UCSD-AML1 (cell line): ENCODE data around the gene ADAMTSL5.
"Not testable (repeated sequence)": the region's sequence is repeated elsewhere in the genome, so short reads cannot be mapped to it uniquely, and the experiment has no call there.

Experiments
- DNase-seq: peaks from one replicate; lab custom pipeline; 2025; ENCODE audit not compliant: unreplicated experiment; lab: John Stamatoyannopoulos, UW

Gene ADAMTSL5

DNA sequence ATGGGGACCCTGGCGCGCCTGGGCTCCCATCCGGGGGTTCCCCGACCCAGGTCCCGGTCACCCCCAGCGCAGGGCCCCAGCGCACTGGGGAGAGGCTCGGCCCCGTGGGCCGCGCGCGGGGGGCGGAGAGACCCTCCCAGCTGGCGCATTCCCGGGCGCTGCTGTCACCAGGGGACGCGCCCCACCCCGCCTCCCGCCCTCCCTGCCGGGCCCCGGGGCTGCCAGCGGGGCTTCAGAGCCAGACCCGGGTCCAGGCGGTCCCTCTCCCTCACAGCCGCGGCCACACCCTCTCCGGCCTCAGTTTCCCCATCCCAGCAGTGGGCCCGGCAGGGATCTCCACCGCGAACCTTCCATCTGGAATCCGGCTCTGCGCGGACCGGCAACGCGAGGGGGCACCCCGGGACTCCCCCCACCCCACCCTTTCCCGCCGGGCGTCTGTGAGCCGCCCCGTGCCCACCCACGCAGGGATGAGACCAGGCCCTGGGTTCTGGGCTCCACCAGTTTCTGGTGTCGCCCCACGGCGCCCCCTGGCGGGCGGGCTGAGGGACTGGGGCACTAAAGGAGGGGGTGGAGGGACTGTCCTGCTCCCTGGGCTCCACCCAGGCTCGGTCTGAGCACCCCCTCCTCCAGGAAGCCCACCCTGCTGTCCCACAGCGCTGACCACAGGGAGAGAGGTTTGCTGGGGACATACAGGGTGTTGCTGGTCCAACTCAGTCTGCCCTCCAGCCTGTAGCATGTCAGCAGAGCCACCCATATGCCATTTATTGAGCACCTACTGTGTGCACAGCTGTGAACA, 878 bp upstream of the ADAMTSL5 start:
- DNase-seq, result peak; percentile 76

DNA sequence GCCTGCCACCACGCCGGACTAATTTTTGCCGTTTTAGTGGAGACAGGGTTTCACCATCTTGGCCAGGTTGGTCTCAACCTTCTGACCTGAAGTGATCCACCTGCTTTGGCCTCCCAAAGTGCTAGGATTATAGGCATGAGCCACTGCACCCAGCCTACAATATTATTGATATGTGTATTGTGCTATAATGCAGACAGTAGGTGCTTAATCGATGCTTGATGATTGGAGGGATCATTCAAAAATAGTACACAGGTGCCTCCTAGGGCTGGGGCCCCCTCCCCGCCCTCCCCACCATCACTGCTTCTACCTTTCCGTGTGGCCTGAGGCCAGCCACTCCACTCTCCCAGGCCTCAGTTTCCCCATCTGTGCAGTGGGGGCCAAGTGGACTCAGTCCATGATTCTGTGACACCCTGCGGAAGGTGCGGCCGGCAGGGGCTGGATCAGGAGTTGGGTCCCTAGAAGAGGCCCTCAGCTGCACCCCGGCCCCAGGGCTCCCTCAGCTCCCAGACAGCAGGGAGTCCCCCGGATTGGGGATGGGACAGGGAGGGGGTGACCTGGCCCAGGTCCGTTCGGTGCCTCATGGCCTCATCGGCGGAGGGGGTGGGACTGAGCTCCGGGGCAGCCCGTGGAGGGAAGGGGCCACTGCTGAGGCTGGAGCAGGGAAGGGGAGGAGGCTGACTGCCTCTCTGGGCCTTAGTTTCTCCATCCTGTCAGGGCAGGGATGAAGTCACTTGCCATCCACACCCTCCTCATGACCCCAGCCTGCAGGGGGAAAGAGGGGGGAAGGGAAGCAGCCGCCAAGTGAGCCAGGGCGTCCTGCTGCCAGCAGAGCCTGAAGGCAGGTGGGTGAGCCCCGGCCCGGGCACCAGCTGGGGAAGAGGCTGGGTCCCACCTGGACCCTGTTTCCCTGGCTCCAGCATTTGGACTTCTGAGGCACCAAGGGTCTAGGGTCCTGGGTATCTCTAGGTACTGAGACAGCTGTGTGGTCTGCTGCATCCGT, 1.2 kb downstream of the ADAMTSL5 start:
- DNase-seq, result no peak

DNA sequence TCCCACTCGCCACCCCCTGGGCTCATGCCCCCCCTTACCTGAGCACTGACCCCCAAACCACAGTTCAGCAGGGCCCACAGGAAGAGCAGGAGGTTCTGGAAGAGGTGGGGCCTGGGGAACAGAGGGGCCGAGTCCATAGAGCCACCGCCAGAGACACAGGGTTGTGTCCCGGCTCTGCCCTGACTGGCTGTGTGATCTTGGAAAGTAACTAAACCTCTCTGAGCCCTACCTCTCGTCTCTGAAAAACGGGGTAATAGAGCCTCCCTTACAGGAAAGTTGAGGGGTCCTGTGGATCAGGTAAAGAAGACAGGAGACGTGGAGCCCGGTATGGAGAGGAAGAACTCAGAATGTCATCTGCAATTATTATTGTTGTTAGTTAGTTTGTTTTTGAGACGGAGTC, 2.0 kb downstream of the ADAMTSL5 start:
- DNase-seq, result no peak

DNA sequence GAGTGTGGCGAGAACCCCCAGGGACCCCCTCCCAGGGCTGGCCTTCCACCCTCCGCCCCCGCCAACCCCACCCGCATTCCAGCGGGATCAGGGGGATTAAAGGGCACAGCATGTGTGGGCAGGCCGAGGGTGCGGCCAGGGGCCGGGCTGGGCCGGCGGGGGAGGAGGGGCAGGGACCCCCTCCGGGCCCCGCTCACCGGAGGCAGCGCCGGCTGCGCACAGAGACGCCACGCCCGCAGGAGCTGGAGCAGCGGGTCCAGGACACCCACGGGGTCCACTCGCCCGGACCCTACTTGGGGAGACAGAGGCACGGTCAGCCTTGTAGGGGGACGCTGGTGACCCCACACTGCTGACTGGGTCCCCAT, 2.4 kb downstream of the ADAMTSL5 start:
- DNase-seq, result no peak

DNA sequence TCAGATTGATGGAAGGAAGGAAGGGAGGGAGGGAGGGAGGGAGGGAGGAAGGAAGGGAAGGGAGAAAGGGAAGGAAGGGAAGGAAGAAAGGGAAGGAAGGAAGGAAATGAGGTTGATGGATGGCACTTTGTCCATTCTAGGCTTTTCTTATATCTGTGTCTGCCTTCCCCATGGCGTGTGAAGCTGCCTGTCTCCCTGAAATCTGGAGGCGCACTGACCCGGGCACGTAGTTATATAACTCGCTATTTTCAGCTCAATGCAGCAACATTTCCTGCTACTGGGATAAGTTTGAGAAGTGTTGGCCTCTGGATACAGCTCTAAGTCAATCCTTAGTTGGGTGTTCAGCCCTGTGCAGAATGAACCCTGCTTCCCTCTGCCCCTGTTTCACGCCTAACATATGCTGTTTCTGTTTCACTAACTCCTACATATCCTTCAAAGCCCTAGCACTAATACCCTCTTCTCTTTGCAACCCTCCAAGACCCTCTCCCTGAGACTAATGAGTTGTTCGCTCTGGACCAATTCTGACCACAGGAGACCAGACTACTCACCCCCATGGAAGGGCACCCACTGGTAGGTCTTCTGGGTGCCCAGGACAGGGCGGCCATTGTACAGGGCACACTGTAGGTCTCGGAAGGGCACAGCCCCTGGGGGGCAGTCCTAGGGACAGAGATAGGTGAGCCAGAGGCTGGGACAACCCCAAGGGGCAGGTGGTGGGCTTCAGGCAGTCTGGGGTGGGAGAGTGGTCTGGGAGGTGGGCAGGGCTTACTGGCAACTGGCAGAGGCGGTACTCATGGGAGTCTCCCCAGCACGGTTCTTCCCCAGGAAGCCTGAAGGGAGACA, 3.0 kb downstream of the ADAMTSL5 start:
- DNase-seq, result no peak

DNA sequence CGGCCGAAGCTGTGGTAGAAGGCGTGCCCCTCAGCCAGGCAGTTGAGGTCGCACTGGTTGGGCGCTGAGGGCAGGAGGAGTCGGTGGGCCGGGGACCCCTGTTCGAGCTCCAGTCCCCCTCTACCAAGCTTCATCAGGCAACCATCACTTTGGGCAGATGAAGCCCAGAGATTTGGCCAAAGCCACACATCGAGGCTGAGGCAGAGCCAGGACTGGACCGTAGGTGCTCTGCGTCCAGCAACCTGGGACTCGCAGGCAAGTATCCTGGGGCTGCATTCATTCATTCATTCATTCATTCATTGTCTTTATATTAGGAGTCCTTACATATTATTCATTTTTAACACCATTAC, 4.3 kb downstream of the ADAMTSL5 start:
- DNase-seq, result no peak

DNA sequence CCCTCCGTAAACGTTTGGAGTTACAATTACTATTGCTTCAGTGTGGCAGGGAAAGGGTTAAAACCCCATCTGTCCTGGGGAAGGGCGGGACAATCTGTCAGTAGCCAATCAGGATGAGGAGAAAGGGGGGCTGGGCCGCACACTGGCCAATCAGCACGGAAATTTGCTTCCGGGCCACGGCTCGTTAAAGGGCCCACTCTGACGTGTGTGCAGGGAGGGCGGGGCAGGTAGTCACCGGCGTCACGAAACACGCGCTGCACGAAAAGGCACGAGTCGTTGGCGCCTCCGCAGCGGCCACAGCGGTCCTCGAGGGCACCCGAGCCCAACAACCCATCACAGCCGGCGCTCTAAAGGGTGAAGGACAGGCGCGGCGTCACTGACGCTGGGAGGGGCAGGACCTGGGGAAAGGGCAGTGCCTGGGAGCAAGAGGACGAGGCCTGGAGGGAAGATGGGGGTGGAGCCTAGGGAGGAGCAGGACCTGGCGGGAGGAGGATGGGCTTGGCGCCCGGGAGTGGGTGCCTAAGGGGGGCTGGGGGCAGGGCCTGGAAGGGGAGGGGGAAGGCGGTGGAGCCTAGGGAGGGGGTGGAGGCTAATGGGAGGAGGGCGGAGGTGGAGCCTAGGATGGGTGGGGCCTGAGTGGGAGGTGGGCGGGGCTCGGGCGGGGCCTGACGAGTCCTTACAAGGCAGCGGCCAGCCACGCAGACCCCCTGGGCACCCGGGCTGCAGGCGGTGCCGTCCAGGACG, 4.9 kb downstream of the ADAMTSL5 start:
- peak; percentile 94 for DNase-seq

DNA sequence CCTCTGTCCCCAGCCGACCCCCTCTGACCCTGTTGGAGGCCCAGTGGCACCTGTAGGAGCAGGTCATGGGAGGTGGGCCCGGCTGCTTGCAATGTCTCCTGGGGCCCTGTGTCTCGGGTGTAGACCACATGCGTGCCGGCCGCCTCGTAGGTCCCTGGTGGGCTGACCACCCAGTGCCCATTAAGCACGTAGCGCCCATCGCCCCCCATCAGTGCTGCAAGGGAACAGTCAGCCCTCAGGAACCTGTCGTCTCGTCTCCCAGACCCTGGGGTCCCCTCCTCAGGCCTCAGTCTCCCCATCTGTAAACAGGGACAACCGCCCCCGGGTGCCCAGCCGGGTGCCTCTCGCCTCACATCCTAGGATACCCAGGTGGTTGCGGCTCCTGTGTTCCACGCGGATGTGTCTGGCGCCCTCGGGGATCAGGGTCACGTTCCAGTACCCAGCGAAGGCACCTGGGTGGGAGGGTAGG, 5.6 kb downstream of the ADAMTSL5 start:
- no peak for DNase-seq

DNA sequence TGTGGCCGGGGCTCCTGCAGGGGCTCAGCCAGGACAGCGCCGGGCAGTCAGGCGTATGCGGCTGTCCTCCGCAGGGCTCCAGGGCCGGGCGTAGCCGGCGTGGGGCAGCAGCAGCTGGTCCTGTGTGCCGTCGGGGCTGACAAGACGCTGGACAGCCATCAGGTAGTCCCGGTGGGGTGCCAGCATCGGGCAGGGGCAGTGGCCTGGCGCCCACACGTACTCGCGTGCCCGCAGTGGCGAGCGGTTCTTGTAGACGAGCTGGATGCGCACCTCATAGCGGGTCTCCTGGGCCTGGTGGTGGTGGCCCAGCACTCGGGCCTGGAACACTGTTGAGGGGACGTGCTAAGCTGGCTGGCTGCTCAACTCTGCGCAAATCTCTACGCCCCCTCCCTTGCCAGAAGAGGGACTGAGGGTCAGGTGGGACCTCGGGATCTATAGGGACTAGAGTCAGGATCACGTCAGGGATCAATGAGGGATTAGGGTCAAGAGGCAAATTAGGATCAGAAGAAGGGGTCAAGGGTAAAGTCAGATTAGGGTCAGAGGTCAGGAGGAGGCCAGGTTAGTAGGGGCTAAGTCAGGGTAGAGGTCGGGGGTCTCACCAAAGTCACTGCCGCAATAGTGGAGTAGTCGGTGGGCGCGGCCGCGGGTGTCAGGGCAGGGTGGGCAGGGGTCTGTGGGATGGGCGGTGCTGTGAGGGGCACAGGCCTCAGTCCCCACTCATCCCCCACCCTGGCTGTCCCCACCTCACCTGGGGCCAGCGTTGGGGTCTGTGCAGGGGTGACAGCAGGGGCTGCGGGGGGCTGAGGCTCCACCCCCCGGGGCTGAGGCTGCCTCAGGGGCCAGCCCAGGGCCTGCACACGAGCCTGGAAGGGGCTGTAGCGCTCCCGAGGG, 6.6 kb downstream of the ADAMTSL5 start:
- DNase-seq, result no peak

DNA sequence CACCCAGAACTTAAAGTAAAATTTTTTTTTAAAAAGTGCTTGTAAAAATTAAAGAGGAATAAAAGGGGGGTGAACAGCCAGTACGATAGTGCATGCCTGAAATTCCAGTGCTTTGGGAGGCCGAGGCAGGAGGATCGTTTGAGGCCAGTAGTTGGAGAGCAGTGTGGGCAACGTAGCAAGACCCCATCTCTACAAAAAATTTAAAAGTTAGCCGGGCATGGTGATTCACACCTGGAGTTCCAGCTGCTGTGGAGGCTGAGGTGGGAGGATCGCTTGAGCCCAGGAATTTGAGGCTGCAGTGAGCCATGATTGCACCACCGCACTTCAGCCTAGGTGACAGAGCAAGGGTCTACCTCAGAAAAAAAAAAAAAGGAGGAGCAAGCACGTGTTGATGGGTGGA, 7.8 kb downstream of the ADAMTSL5 start:
- no peak for DNase-seq

DNA sequence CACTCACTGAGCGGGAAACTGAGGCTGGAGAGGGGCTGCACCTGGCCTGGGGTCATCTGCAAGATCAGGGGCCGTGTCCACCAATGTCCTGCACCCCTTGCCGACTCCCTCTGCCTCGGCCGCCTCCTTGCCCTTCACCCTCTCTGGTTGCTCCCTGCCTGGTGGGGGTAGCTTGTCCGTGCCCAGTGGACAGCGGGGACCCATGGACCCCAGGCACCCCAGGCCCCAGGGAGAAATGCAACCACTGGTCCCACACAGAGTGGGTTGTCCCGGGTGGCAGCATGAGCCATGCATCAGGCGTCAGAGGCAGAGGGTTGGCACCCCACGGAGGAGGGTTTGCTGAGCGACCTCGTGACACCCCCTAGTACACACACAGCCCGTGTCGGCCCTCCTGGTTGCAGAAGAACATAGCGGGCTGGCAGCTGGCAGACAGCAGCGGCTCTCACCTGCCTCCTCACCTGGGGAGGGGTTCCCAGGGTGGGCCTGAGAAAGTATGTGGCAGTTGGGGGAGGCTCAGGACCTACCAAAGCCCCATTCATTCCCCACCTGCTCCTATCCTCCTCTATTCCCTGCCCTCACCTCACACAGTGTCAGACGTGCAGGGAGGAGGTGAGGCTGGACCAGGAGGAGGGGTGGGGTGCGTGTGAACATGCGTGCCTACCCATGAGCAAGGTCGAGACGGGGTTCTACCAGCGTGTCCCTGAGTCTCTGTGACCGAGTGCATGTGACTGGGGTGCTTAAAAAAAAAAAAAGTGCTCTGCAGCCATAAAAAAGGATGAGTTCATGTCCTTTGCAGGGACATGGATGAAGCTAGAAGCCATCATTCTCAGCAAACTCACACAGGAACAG, 8.7 kb downstream of the ADAMTSL5 start:
- no peak for DNase-seq

DNA sequence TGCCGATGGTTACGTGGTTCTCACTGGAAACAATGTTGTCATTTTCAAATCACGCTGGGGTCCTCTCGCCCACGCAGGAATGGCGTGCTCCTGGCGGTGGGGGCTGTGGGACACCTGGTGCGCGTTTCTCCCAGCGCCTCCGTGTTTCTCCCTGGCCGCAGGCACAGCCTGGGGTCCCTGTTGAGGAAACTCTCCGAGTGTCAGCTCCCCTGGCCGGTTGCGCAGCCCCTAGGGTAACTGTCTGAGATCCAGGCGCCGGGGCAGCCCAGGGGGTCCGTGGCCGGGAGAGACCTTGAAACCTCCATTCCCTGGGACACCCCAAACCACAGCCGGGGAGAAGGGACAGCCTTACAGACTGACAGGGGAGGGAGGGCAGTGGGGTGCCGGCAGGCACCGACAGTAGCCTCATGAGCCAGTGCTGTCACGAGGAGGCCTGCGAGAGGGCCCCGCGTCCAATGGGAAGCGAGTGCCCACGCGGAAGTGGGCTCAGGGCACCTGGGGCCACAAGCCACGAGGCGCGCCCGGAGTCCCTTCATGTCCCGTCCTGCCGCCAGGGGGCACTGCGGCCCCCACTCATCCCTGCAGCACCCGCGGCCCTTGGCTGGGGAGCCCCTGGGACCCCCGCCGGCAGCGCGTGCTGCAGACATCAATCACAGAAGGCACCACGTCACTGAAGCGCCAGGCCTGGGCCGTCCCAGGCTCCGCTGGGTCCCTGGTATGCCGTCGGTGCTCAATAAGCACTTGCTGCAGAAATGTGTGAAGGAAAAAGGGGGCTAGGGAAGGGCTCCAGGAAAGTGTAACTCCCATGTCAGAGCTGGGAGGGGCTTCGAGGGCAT, 9.5 kb downstream of the ADAMTSL5 start:
- DNase-seq, result peak; percentile 79

DNA sequence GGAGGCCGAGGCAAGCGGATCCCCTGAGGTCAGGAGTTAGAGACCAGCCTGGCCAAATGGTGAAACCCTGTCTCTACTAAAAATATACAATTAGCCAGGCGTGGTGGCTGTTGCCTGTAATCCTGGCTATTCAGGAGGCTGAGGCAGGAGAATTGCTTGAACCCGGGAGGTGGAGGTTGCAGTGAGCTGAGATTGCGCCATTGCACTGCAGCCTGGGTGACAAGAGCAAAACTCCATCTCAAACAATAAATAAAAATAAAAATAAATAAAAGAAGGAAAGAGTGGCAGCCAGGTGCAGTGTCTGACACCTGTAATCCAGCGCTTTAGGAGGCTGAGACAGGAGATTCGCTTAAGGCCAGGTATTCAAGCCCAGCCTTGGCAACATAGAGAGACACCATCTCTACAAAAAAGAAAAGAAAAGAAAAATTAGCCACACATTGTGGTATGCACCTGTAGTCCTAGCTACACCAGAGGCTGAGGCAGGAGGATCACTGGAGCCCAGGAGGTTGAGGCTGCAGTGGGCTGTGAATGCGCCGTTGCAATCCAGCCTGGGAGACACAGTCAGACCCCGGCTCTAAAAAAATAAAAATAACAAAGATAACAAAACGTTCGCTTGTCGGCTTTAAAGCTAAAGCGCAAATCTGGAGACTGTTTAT, 10.3 kb downstream of the ADAMTSL5 start:
- no peak for DNase-seq

DNA sequence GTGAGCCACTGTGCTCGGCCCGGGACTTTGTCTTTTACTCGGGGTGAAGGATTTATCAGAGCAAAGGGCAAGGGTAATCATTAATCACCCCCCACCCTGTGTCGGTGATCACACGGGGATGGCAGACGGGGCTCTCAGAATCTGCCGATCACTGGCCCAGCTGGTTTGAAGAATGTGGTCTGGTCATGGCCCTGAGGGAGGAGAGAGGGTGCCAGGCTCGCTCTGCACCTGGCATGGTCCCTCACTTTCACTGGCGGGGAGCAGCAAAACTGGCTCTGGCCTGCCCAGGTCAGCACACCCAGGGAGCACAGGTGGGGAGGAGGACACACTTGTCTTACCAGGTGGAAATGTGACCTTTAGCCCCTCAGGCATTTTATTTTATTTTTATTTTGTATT, 11.6 kb downstream of the ADAMTSL5 start:
- DNase-seq, result no peak

DNA sequence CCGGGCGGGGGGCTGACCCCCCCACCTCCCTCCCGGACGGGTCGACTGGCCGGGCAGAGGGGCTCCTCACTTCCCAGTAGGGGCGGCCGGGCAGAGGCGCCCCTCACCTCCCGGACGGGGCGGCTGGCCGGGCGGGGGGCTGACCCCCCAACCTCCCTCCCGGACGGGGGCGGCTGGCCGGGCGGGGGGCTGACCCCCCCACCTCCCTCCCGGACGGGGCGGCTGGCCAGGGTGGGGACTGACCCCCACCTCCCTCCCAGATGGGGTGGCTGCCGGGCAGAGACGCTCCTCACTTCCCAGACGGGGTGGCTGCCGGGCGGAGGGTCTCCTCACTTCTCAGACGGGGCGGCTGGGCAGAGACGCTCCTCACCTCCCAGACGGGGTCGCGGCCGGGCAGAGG, 13.6 kb downstream of the ADAMTSL5 start:
- not testable (repeated sequence) for DNase-seq

DNA sequence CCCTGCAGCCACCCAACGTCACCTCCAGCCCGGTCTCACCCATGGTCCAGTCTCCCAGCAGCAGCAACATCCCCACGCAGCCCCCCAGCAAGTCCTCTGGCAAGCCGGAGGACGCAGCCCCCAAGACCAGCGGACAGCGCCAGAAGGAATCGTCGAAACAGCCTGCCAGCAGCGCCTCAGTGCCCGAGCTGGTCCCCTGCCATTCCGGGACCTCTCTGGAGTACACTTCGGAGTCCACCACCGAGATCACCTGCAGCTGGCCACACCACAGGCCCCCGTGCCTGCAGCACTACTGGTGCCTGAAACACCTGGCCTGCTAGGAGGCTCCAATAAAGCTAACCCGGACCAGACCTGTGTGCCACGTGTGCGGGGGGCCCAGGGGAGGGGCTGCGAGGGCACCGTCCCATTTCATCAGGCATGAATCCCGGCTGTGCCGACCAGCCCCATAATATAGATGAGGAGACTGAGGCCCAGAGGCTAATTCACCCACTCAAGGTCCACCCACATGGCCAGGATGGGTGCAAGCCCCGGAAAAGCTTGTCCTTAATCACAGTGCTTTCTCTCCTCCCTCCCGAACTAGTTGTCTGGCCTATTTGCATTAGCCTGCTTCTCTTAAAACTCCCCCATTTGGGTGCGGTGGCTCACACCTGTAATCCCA, 15.1 kb downstream of the ADAMTSL5 start:
- no peak for DNase-seq
